NT2/D1 (cell line): ENCODE results near the gene PCDHB8.
A peak's percentile ranks its signal among the peaks of the same experiment; 100 is the strongest.
"Not testable (repeated sequence)": the region's sequence is repeated elsewhere in the genome, so short reads cannot be mapped to it uniquely, and the experiment has no call there.

Source experiments
- DNase-seq: peaks from one replicate; pipeline ENCODE4 v3.0.0-alpha.2; 2011; ENCODE audit warnings: low read depth, low spot score
- H3K27me3 ChIP-seq: 2 replicates; pipeline ENCODE4 v1.6.0; 2011; ENCODE audit warnings: mild to moderate bottlenecking; ENCODE audit not compliant: insufficient read length, insufficient read depth
- H3K36me3 ChIP-seq: 2 replicates; pipeline ENCODE4 v1.6.1; 2011; ENCODE audit warnings: mild to moderate bottlenecking, low read length, mixed read lengths; ENCODE audit not compliant: insufficient read depth, insufficient read length
- H3K4me1 ChIP-seq: 2 replicates; pipeline ENCODE4 v1.5.1; 2011; ENCODE audit not compliant: insufficient read depth, insufficient read length
- H3K4me3 ChIP-seq: 2 replicates; pipeline ENCODE4 v1.5.1; 2011; ENCODE audit warnings: low read depth; ENCODE audit not compliant: insufficient read length
- H3K9ac ChIP-seq: 2 replicates; pipeline ENCODE4 v1.6.0; 2011; ENCODE audit warnings: low read depth; ENCODE audit not compliant: insufficient read length
- H3K9me3 ChIP-seq: 2 replicates; pipeline ENCODE4 v1.5.1; 2011; ENCODE audit warnings: mild to moderate bottlenecking, low read length; ENCODE audit not compliant: insufficient read depth
- SUZ12 ChIP-seq: IDR thresholded peaks from 2 replicates; pipeline ENCODE4 v1.6.1; 2011; ENCODE audit not compliant: insufficient read length, insufficient read depth; ENCODE audit errors: extremely low read depth
- YY1 ChIP-seq: IDR thresholded peaks from 2 replicates; pipeline ENCODE4 v1.6.1; 2011; ENCODE audit not compliant: insufficient read length, insufficient read depth
- ZNF274 ChIP-seq: IDR thresholded peaks from 2 replicates; pipeline ENCODE4 v1.6.1; 2011; ENCODE audit warnings: mild to moderate bottlenecking, low read depth, low read length

PCDHB8 gene

GRCh38 chr5:141180313-141180712 lies 2.7 kb downstream of the PCDHB8 start:
- H3K4me1 ChIP-seq, result no peaks in the 10 kb centered on the region
- no peak for DNase-seq
- TF ChIP-seq YY1 (no peak), SUZ12 (no peak), ZNF274 (no peak)
- H3K27me3 ChIP-seq, result no peaks in the 10 kb centered on the region
- H3K36me3 ChIP-seq, result no peaks in the 10 kb centered on the region
- no peak overlapping the region for H3K4me3 ChIP-seq
- no peak overlapping the region for H3K9ac ChIP-seq
- peaks cover 5% of the 10 kb centered on the region; the same call in 1 of the 2 replicates for H3K9me3 ChIP-seq

GRCh38 chr5:141182248-141182647 lies 4.7 kb downstream of the PCDHB8 start, which contains the start of gene PCDHB16:
PCDHB16 (plus strand) TSS chr5:141182387; CDS start chr5:141182560, 173 bp downstream.
- Histone ChIP-seq H3K9ac (peak within 1 kb of the TSS; percentile 14), H3K4me1 (no peaks in the 10 kb centered on the region), H3K9me3 (peaks cover 5% of the 10 kb centered on the region; the same call in 1 of the 2 replicates), H3K27me3 (no peaks in the 10 kb centered on the region), H3K36me3 (no peaks in the 10 kb centered on the region), H3K4me3 (peak within 1 kb of the TSS; percentile 57)
- no peak for TF ChIP-seq ZNF274
- TF ChIP-seq YY1, result no peak
- TF ChIP-seq SUZ12, result no peak
- peak; percentile 40 for DNase-seq

- not testable (repeated sequence) for H3K36me3 ChIP-seq, H3K9ac ChIP-seq, DNase-seq, H3K4me1 ChIP-seq, H3K4me3 ChIP-seq, H3K9me3 ChIP-seq, H3K27me3 ChIP-seq
Observed at GRCh38 chr5:141184117-141184855, 6.7 kb downstream of the PCDHB8 start.

GRCh38 chr5:141186897-141187512 lies 9.4 kb downstream of the PCDHB8 start, which contains the start of gene PCDHB9:
PCDHB9 (plus strand) TSS chr5:141187161; CDS start chr5:141187319, 158 bp downstream.
- DNase-seq, result peak; percentile 13
- Histone ChIP-seq H3K9me3 (peaks cover 5% of the 10 kb centered on the region; the same call in 1 of the 2 replicates), H3K9ac (no peak within 1 kb of the TSS)

GRCh38 chr5:141188682-141189081 lies 11.1 kb downstream of the PCDHB8 start:
- not testable (repeated sequence) for H3K9ac ChIP-seq

More at GRCh38 chr5:141186897-141187512, 9.4 kb downstream of the PCDHB8 start, which contains the start of gene PCDHB9:
- no peak within 1 kb of the TSS for H3K4me3 ChIP-seq
- H3K36me3 ChIP-seq, result no peaks in the 10 kb centered on the region
- H3K4me1 ChIP-seq, result no peaks in the 10 kb centered on the region
- no peaks in the 10 kb centered on the region for H3K27me3 ChIP-seq
- TF ChIP-seq YY1, result no peak

GRCh38 chr5:141189131-141189530 lies 11.5 kb downstream of the PCDHB8 start:
- not testable (repeated sequence) for H3K4me3 ChIP-seq, H3K9me3 ChIP-seq, H3K36me3 ChIP-seq, DNase-seq, H3K27me3 ChIP-seq, H3K9ac ChIP-seq, H3K4me1 ChIP-seq

More at GRCh38 chr5:141188682-141189081, 11.1 kb downstream of the PCDHB8 start:
- not testable (repeated sequence) for H3K4me1 ChIP-seq, H3K27me3 ChIP-seq, H3K9me3 ChIP-seq, H3K4me3 ChIP-seq, DNase-seq, H3K36me3 ChIP-seq

GRCh38 chr5:141192110-141192725 lies 14.6 kb downstream of the PCDHB8 start, which contains the start of gene PCDHB10:
PCDHB10 (plus strand) TSS chr5:141192353; CDS start chr5:141192553, 200 bp downstream.
- no peak within 1 kb of the TSS for H3K9ac ChIP-seq
- peaks cover 12% of the 10 kb centered on the region for H3K9me3 ChIP-seq
- peaks cover 15% of the 10 kb centered on the region for H3K27me3 ChIP-seq
- no peak for TF ChIP-seq ZNF274
- TF ChIP-seq YY1, result no peak
- no peak for TF ChIP-seq SUZ12
- H3K36me3 ChIP-seq, result no peaks in the 10 kb centered on the region
- DNase-seq, result peak; percentile 36
- H3K4me1 ChIP-seq, result no peaks in the 10 kb centered on the region
- H3K4me3 ChIP-seq, result no peak within 1 kb of the TSS

- H3K4me3 ChIP-seq, H3K9ac ChIP-seq, DNase-seq, H3K4me1 ChIP-seq, H3K36me3 ChIP-seq: not testable (repeated sequence)
- peaks cover 15% of the 10 kb centered on the region for H3K27me3 ChIP-seq
- peaks cover 15% of the 10 kb centered on the region for H3K9me3 ChIP-seq
Observed at GRCh38 chr5:141194332-141194731, 16.7 kb downstream of the PCDHB8 start.
